DND-41 (cell line): ENCODE measurements around the gene TAOK1.

Source experiments
- CTCF ChIP-seq: IDR thresholded peaks from 2 replicates; pipeline ENCODE4 v1.5.1; 2012; ENCODE audit warnings: borderline replicate concordance, low read length, moderate library complexity, mild to moderate bottlenecking; ENCODE audit not compliant: poor library complexity, severe bottlenecking; ENCODE audit errors: extremely low read depth
- EZH2 ChIP-seq: IDR thresholded peaks from 3 replicates; pipeline ENCODE4 v1.6.1; 2012; ENCODE audit warnings: borderline replicate concordance, low read depth, mild to moderate bottlenecking, moderate library complexity, low read length, inconsistent platforms; ENCODE audit not compliant: severe bottlenecking

- no peak for TF ChIP-seq CTCF
- no peak for TF ChIP-seq EZH2
These were observed 52.3 kb downstream of the TAOK1 start for GRCh38 chr17:29442451-29442850.
